GM23338 (cell line): ENCODE measurements around the gene ZGPAT. TPM values are rescaled to one million over a fixed set of nuclear protein-coding genes. Genes with fewer than 3 reads are reported as not detected.

Experiments used
- CTCF ChIP-seq, 2 experiments: fragments of 200-600 bp in 1 of 2; sonication (generic) in 1 of 2; conservative IDR thresholded peaks; 2 replicates each; pipeline versions ENCODE4 v1.5.1 to v1.6.1; 2016 to 2017; ENCODE audit warnings: antibody characterized with exemption in 2 of 2, low read depth in 2 of 2, mild to moderate bottlenecking in 2 of 2, moderate library complexity in 1 of 2
- ETS1 ChIP-seq: IDR thresholded peaks from 2 replicates; pipeline ENCODE4 v1.6.1; 2016; ENCODE audit warnings: antibody characterized with exemption
- EZH2 ChIP-seq: fragments of 200-600 bp; sonication (generic); IDR thresholded peaks from one replicate; pipeline ENCODE4 v1.8.0; 2017; ENCODE audit warnings: antibody characterized with exemption, mild to moderate bottlenecking, low read depth; ENCODE audit not compliant: unreplicated experiment
- EZH2phosphoT487 ChIP-seq: fragments of 200-600 bp; sonication (generic); IDR thresholded peaks from one replicate; pipeline ENCODE4 v1.8.1; 2018; ENCODE audit warnings: antibody characterized with exemption; ENCODE audit not compliant: unreplicated experiment
- JUNB ChIP-seq: IDR thresholded peaks from one replicate; pipeline ENCODE4 v1.6.1; 2016; ENCODE audit warnings: antibody characterized with exemption; ENCODE audit not compliant: unreplicated experiment
- NANOG ChIP-seq: IDR thresholded peaks from 2 replicates; pipeline ENCODE4 v1.6.1; 2016; ENCODE audit warnings: antibody characterized with exemption, borderline replicate concordance
- STAT1 ChIP-seq: IDR thresholded peaks from one replicate; pipeline ENCODE4 v1.6.1; 2016; ENCODE audit warnings: antibody characterized with exemption; ENCODE audit not compliant: unreplicated experiment
- ZNF114 ChIP-seq: fragments of 250-450 bp; sonication (Bioruptor Pico); IDR thresholded peaks from 2 replicates; pipeline ENCODE4 v1.5.0; 2020; ENCODE audit warnings: mild to moderate bottlenecking, moderate library complexity
- ZNF331 ChIP-seq: fragments of 250-450 bp; sonication (Bioruptor Pico); IDR thresholded peaks from 2 replicates; pipeline ENCODE4 v1.5.0; 2020; ENCODE audit warnings: low read depth, mild to moderate bottlenecking, moderate library complexity
- ZNF462 ChIP-seq: fragments of 250-450 bp; sonication (Bioruptor Pico); IDR thresholded peaks from 2 replicates; pipeline ENCODE4 v1.5.0; 2020; ENCODE audit warnings: mild to moderate bottlenecking, moderate library complexity
- polyA plus RNA-seq: library from polyadenylated mRNA; unstranded; fragments of >200 nt; fragmentation: Nextera tagmentation; extraction: Ambion mirVana; gene quantifications from 2 replicates; pipeline ENCODE4 v1.2.1, GENCODE V29; 2016
- total RNA-seq: library from RNA; depleted of rRNA; stranded (reverse); fragments of >200 nt; shearing (Covaris generic); gene quantifications from 2 replicates; pipeline ENCODE4 v1.2.3, GENCODE V29; 2014

Gene ZGPAT
- total and polyA plus RNA-seq, 2 experiments from 2014 or later, result 25.0 to 39.2 TPM

GRCh38 chr20:63692436-63693082 is 15.3 kb upstream of the ZGPAT start (continued):
- TF ChIP-seq ZNF462 (CRISPR knock-in tag) (no peak), ZNF331 (CRISPR knock-in tag) (no peak), NANOG (no peak), EZH2 (no peak), STAT1 (no peak), ZNF114 (no peak), JUNB (no peak), CTCF (conservative IDR thresholded peaks at IDR 0.05; ENCODE audit: low read depth in 2 of 2) (no peak), EZH2phosphoT487 (no peak), ETS1 (no peak)
